NT2/D1 (cell line): ENCODE measurements around the gene GSN.

ENCODE experiments used
- DNase-seq: peaks from one replicate; pipeline ENCODE4 v3.0.0-alpha.2; 2011; ENCODE audit warnings: low read depth, low spot score
- H3K27me3 ChIP-seq: 2 replicates; pipeline ENCODE4 v1.6.0; 2011; ENCODE audit warnings: mild to moderate bottlenecking; ENCODE audit not compliant: insufficient read length, insufficient read depth
- H3K36me3 ChIP-seq: 2 replicates; pipeline ENCODE4 v1.6.1; 2011; ENCODE audit warnings: mild to moderate bottlenecking, low read length, mixed read lengths; ENCODE audit not compliant: insufficient read depth, insufficient read length
- H3K4me1 ChIP-seq: 2 replicates; pipeline ENCODE4 v1.5.1; 2011; ENCODE audit not compliant: insufficient read depth, insufficient read length
- H3K4me3 ChIP-seq: 2 replicates; pipeline ENCODE4 v1.5.1; 2011; ENCODE audit warnings: low read depth; ENCODE audit not compliant: insufficient read length
- H3K9ac ChIP-seq: 2 replicates; pipeline ENCODE4 v1.6.0; 2011; ENCODE audit warnings: low read depth; ENCODE audit not compliant: insufficient read length
- H3K9me3 ChIP-seq: 2 replicates; pipeline ENCODE4 v1.5.1; 2011; ENCODE audit warnings: mild to moderate bottlenecking, low read length; ENCODE audit not compliant: insufficient read depth
- SUZ12 ChIP-seq: IDR thresholded peaks from 2 replicates; pipeline ENCODE4 v1.6.1; 2011; ENCODE audit not compliant: insufficient read length, insufficient read depth; ENCODE audit errors: extremely low read depth
- YY1 ChIP-seq: IDR thresholded peaks from 2 replicates; pipeline ENCODE4 v1.6.1; 2011; ENCODE audit not compliant: insufficient read length, insufficient read depth
- ZNF274 ChIP-seq: IDR thresholded peaks from 2 replicates; pipeline ENCODE4 v1.6.1; 2011; ENCODE audit warnings: mild to moderate bottlenecking, low read depth, low read length

GSN gene

DNA sequence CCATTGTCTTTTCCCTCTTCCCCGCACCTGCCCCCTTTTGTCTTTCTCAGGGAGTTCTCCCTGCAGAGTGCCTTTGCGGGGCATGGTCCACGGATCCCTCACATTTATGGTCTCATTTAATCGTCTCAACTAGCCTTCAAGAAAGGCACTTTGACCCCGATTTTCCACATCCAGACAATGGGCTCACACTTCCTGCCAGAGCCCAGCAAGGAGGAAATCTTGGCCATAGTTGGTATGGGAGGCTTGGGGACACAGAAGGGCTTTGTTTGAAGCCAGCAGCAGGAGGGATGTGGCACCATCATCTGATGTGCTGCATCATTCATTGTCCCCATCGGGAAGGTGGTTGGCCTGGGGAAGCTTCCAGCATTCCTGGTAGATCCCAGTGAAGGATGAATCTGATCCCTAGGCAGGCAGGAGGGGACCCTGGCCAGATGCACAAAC, 24.9 kb downstream of the GSN start:
- no peak for DNase-seq
- H3K4me1 ChIP-seq, result peaks cover 28% of the 10 kb centered on the region
- H3K27me3 ChIP-seq, result no peaks in the 10 kb centered on the region

GRCh38 chr9:121294151-121294743, 26.3 kb downstream of the GSN start:
- H3K9me3 ChIP-seq, result no peaks in the 10 kb centered on the region
- no peaks in the 10 kb centered on the region for H3K27me3 ChIP-seq
- peaks cover 3% of the 10 kb centered on the region for H3K36me3 ChIP-seq
- TF ChIP-seq ZNF274 (no peak), YY1 (no peak), SUZ12 (no peak)
- H3K4me1 ChIP-seq, result peaks cover 18% of the 10 kb centered on the region
- H3K4me3 ChIP-seq, result no peak overlapping the region
- H3K9ac ChIP-seq, result peak overlapping the region; percentile 39
- DNase-seq, result no peak

More for the DNA sequence above, 24.9 kb downstream of the GSN start:
- TF ChIP-seq ZNF274 (no peak), YY1 (no peak), SUZ12 (no peak)
- no peak overlapping the region for H3K4me3 ChIP-seq
- no peaks in the 10 kb centered on the region for H3K9me3 ChIP-seq
- no peak overlapping the region for H3K9ac ChIP-seq
- H3K36me3 ChIP-seq, result peaks cover 3% of the 10 kb centered on the region

DNA sequence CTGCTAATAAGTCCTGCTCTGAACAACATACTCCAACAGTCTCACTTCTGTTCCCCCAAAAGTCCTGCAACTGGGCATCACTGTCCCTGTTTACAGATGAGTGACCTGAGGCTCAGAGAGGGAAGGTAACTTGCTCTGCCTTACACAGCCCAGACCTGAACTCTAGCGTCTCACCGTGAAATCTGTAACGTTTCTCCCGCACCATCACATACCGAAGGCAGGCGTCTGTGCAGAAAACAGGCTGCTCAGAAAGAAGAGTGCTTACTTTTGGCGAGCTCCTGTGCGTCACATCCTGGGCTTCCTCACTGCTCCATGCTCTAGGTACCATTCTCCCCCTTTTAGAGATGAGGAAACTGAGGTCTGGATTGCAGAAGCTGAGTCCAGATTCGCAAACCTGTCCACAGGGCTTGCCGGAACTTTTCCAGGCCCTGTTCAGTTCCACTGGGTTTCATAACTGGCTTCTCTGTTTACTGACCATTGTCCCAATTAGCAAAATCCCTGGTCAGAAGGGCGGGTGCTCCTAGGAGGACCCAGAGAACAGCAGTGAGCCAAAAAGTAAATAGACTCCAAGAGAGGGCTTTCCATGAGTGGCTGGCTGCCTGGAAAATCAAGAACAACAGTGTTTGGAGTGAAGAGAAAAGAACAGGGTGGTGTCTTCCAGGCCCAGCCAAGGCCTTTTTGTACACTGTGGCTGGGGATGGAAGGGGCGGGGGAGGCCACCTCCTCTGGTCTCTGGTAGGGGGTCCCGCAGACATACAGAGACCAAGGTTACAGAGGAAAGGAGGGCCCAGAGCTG, 27.1 kb downstream of the GSN start:
- peaks cover 11% of the 10 kb centered on the region for H3K4me1 ChIP-seq

DNA sequence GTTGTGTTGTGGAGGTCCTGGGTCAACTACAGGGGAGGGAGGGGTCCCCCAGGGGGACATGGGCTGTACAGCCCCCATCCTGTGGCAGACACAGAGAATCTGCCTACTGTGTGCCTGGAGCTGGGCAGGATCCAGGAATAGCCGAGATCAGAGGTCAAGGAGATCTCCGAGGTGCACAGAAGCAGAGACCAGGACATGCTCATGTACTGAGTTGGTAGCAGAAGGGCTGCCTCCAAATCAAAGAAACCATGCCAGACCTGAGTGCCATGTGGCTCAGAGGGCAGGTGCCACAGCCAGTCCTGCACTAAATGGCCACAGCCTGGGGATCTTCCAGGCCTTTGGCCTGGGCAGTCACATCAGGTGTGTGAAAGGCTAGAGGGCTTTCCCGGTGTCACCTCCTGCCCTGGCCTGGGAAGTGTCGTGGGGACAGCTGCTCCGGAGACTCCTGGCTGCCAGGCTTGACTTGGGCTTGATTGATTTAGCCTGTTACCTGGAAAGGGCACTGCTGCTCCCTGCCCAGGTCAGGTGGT, 27.8 kb downstream of the GSN start:
- H3K36me3 ChIP-seq, result peaks cover 3% of the 10 kb centered on the region
- TF ChIP-seq SUZ12, result no peak
- no peak for TF ChIP-seq ZNF274
- no peak for TF ChIP-seq YY1
- H3K4me1 ChIP-seq, result peaks cover 13% of the 10 kb centered on the region
- H3K4me3 ChIP-seq, result no peak overlapping the region
- H3K27me3 ChIP-seq, result peaks cover 7% of the 10 kb centered on the region
- no peaks in the 10 kb centered on the region for H3K9me3 ChIP-seq
- H3K9ac ChIP-seq, result no peak overlapping the region
- DNase-seq, result no peak

More for the DNA sequence above, 27.1 kb downstream of the GSN start:
- peaks cover under 1% of the 10 kb centered on the region for H3K27me3 ChIP-seq
- no peaks in the 10 kb centered on the region for H3K9me3 ChIP-seq
- H3K4me3 ChIP-seq, result no peak overlapping the region
- H3K36me3 ChIP-seq, result peaks cover 3% of the 10 kb centered on the region
- DNase-seq, result no peak
- no peak overlapping the region for H3K9ac ChIP-seq
- TF ChIP-seq YY1 (no peak), SUZ12 (no peak), ZNF274 (no peak)

DNA sequence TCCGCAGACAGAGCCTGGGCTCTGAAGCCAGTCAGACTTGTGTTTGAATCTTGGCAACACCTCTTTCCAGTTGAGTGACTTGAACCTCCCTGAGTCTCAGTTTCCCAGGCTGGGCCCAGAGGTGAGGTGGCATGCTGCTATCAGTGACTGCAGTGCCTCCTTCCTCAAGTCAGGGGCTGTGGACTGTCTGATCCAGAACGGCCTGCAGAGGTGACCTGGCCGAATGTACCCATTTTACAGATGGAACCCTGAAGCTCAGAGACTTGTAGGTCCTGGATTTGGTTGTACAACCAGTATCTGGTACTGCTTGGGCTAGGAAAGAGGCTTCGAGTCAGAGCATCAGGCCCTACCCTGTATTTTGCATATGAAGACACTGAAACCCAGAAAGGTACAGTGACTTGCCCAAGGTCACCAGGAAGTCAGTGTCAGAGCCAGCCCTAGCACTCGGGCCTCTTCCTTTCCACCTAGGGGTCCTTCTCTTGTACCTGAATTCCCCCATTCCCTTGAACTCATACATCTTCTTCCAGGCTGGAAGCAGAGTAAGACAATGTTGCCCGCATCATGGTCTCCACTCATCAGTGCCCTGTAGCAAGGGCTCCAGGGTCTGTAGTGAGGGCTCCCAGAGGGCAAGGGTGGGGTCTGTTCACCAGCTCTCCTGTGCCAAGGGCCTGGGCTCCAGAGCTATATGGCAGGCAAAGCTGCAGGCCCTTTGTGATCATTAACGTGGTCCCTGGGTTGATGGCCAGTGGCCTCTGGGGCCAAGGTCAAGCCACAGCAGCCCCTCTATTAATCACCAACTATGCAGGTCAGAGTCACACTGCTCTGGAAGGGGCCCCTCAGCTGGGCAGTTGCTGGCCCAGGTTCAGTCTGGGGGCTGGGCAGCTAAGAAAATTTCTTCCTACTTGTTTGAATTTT, 28.5 kb downstream of the GSN start:
- Histone ChIP-seq H3K27me3 (peaks cover 14% of the 10 kb centered on the region), H3K9ac (no peak overlapping the region), H3K36me3 (peaks cover 3% of the 10 kb centered on the region), H3K4me1 (peaks cover 14% of the 10 kb centered on the region), H3K9me3 (no peaks in the 10 kb centered on the region), H3K4me3 (no peak overlapping the region)
- DNase-seq, result no peak
- TF ChIP-seq YY1, result no peak
- TF ChIP-seq SUZ12, result no peak
- no peak for TF ChIP-seq ZNF274

DNA sequence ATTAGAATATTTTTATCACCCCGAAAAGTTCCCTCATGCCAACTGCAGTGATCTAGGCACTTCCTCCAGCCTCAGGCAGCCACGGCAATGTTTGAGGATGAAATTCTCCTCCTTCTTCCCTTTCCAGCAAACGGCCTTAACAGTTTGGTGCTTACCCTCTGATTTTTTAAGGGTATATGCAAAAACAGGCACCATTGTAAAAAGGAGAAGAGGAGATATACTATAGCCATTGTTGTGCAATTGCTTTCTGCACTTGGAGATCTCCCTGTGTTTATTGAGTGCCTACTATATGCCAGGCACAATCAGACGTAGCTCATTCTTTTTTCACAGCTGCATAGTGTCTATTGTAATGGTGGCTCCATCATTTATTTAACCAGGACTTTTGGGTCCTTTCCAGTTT, 29.4 kb downstream of the GSN start:
- H3K4me1 ChIP-seq, result peaks cover 14% of the 10 kb centered on the region
- H3K27me3 ChIP-seq, result peaks cover 15% of the 10 kb centered on the region
- TF ChIP-seq YY1, result no peak
- no peak for TF ChIP-seq SUZ12
- no peak for TF ChIP-seq ZNF274
- no peak for DNase-seq
- no peak overlapping the region for H3K4me3 ChIP-seq
- H3K9ac ChIP-seq, result no peak overlapping the region
- peaks cover 11% of the 10 kb centered on the region for H3K36me3 ChIP-seq
- no peaks in the 10 kb centered on the region for H3K9me3 ChIP-seq

DNA sequence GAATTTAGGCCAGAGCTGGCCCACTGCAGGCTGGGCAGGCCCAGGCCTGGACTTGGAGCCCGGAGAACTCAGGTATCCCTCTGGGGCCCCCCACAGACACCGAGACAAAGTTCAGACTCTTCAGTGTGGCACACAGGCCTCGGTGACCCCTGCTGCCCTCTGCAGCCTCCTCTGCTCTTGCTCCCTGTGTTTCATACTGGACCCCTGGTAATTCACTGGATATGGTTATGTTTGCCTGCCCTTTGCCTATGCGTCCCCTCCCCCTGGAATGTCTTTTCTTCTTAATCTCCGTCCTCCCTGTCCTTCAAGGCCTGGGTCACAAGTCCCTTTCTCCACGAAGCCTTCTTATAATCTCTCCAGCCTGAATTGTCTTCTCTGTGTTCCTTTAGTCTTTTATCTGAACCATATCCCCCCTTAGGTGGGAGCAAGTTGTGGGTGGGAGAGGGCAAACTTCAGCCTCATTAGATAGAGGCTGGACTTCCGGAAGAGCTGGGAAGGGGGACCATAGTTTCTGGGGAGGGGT, 30.1 kb downstream of the GSN start:
- Histone ChIP-seq H3K4me3 (no peak overlapping the region), H3K36me3 (peaks cover 18% of the 10 kb centered on the region), H3K4me1 (peaks cover 18% of the 10 kb centered on the region), H3K27me3 (peaks cover 15% of the 10 kb centered on the region), H3K9me3 (no peaks in the 10 kb centered on the region), H3K9ac (no peak overlapping the region)
- no peak for DNase-seq
- TF ChIP-seq ZNF274, result no peak
- no peak for TF ChIP-seq SUZ12
- TF ChIP-seq YY1, result no peak
